WTC11 (cell line): ENCODE results near the gene RPA3.

ENCODE experiments used
- ATF1 ChIP-seq: sonication (generic); formaldehyde crosslinking; IDR thresholded peaks from 2 replicates; pipeline ENCODE4 v1.8.1; 2023; ENCODE audit warnings: mild to moderate bottlenecking, moderate library complexity, missing genetic modification reagents
- CTCF ChIP-seq: fragments of 200-600 bp; IDR thresholded peaks from 2 replicates; pipeline ENCODE4 v1.8.0; 2022; ENCODE audit warnings: antibody characterized with exemption
- ETV6 ChIP-seq: sonication (generic); formaldehyde crosslinking; IDR thresholded peaks from 2 replicates; pipeline ENCODE4 v1.8.1; 2022; ENCODE audit warnings: mild to moderate bottlenecking, missing genetic modification reagents
- FOXK1 ChIP-seq: sonication (generic); formaldehyde crosslinking; IDR thresholded peaks from 2 replicates; pipeline ENCODE4 v1.8.0; 2022; ENCODE audit warnings: mild to moderate bottlenecking, moderate library complexity, missing genetic modification reagents
- FOXP4 ChIP-seq: sonication (generic); formaldehyde crosslinking; IDR thresholded peaks from 2 replicates; pipeline ENCODE4 v1.8.0; 2022; ENCODE audit warnings: mild to moderate bottlenecking, missing genetic modification reagents
- IRF2 ChIP-seq: sonication (generic); formaldehyde crosslinking; IDR thresholded peaks from 2 replicates; pipeline ENCODE4 v1.8.0; 2022; ENCODE audit warnings: low read depth, missing genetic modification reagents, borderline replicate concordance
- JUN ChIP-seq: sonication (generic); formaldehyde crosslinking; IDR thresholded peaks from 2 replicates; pipeline ENCODE4 v1.8.0; 2023; ENCODE audit warnings: mild to moderate bottlenecking, missing genetic modification reagents
- MAX ChIP-seq: sonication (generic); formaldehyde crosslinking; IDR thresholded peaks from 2 replicates; pipeline ENCODE4 v1.8.0; 2022; ENCODE audit warnings: mild to moderate bottlenecking, missing genetic modification reagents
- NFE2L1 ChIP-seq: sonication (generic); formaldehyde crosslinking; IDR thresholded peaks from 2 replicates; pipeline ENCODE4 v1.8.1; 2023; ENCODE audit warnings: missing genetic modification reagents
- NFYB ChIP-seq: sonication (generic); formaldehyde crosslinking; conservative IDR thresholded peaks from 2 replicates; pipeline ENCODE4 v1.8.0; 2022; ENCODE audit warnings: low read depth, missing genetic modification reagents
- ZBTB43 ChIP-seq: sonication (generic); formaldehyde crosslinking; IDR thresholded peaks from 2 replicates; pipeline ENCODE4 v1.8.1; 2023; ENCODE audit warnings: mild to moderate bottlenecking, missing genetic modification reagents
- TF ChIP-seq, protein P1 (sequence below): sonication (generic); formaldehyde crosslinking; IDR thresholded peaks from 2 replicates; pipeline ENCODE4 v1.8.1; 2022; ENCODE audit warnings: mild to moderate bottlenecking, moderate library complexity, missing genetic modification reagents

DNA sequence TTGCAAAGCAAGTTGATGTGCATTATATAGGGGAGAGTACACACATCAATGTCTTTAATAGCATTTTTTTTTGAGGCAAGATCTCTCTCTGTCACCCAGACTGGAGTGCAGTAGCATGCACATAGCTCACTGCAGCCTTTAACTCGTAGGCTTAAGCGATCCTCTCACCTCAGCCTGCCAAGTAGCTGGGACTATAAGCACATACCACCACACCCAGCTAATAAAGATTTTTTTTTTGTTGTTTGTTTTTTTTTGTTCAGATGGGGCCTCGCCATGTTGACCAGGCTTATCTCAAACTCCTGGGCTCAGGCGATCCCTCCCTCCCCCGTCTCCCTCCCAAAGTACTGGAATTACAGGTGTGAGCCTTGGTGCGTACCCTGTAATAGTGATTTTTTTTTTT, 76.3 kb downstream of the RPA3 start:
- no peak for TF ChIP-seq CTCF
- no peak for TF ChIP-seq ATF1
- no peak for TF ChIP-seq MAX (CRISPR knock-in tag)
- TF ChIP-seq, protein P1, sequence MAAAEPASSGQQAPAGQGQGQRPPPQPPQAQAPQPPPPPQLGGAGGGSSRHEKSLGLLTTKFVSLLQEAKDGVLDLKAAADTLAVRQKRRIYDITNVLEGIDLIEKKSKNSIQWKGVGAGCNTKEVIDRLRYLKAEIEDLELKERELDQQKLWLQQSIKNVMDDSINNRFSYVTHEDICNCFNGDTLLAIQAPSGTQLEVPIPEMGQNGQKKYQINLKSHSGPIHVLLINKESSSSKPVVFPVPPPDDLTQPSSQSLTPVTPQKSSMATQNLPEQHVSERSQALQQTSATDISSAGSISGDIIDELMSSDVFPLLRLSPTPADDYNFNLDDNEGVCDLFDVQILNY (CRISPR knock-in tag), result no peak
- no peak for TF ChIP-seq NFYB (CRISPR knock-in tag)
- no peak for TF ChIP-seq IRF2 (CRISPR knock-in tag)
- no peak for TF ChIP-seq NFE2L1 (CRISPR knock-in tag)
- TF ChIP-seq ETV6 (CRISPR knock-in tag), result no peak
- no peak for TF ChIP-seq JUN
- TF ChIP-seq FOXP4 (CRISPR knock-in tag), result no peak
- TF ChIP-seq FOXK1, result no peak
- TF ChIP-seq ZBTB43 (CRISPR knock-in tag), result no peak
